HEK293 (cell line): ENCODE measurements around the gene ZDHHC8.

Source experiments
- CTCF ChIA-PET: fragments of 350-600 bp; formaldehyde crosslinking; extraction: SDS; loops from one replicate; lab custom pipeline; 2021; ENCODE audit warnings: antibody characterized with exemption; lab: Yijun Ruan, JAX
- POLR2A ChIA-PET: fragments of 300-600 bp; formaldehyde crosslinking; extraction: SDS; loops from one replicate; lab custom pipeline; 2020; ENCODE audit warnings: antibody characterized with exemption, inconsistent platforms; lab: Yijun Ruan, JAX
- H3K27ac ChIP-seq: fragments of 200-500 bp; sonication (Bioruptor generic); 2 replicates; pipeline ENCODE4 v1.5.1; 2014; ENCODE audit warnings: low read depth, low read length, control low read depth, inconsistent platforms; ENCODE audit errors: extremely low read depth
- H3K36me3 ChIP-seq, 2 experiments: fragments of 200-500 bp in 1 of 2; sonication (Bioruptor generic) in 1 of 2; 1 replicate in 1 of 2; 2 replicates in 1 of 2; pipeline ENCODE4 v1.5.1; 2014 to 2017; ENCODE audit warnings: inconsistent platforms in 2 of 2, low read length in 2 of 2; ENCODE audit not compliant: control insufficient read depth in 2 of 2, insufficient read depth in 1 of 2
- H3K4me1 ChIP-seq: fragments of 200-500 bp; sonication (Bioruptor generic); 2 replicates; pipeline ENCODE4 v1.5.1; 2014; ENCODE audit warnings: mild to moderate bottlenecking, low read length, inconsistent platforms; ENCODE audit not compliant: control insufficient read depth, insufficient read depth
- H3K4me3 ChIP-seq: 2 replicates; pipeline ENCODE4 v1.5.1; 2011; ENCODE audit warnings: low read depth, mild to moderate bottlenecking, control low read depth, low read length, moderate library complexity
- H3K9me3 ChIP-seq: fragments of 200-500 bp; sonication (Bioruptor generic); 2 replicates; pipeline ENCODE4 v1.5.1; 2014; ENCODE audit warnings: low read depth, low read length, inconsistent platforms; ENCODE audit not compliant: control insufficient read depth, insufficient read depth
- BCL11A ChIP-seq: fragments of 450-650 bp; formaldehyde crosslinking; IDR thresholded peaks from 2 replicates; pipeline ENCODE4 v1.5.1; 2016; ENCODE audit warnings: low read depth, missing biosample characterization, missing genetic modification characterization
- GLIS1 ChIP-seq: fragments of 450-650 bp; formaldehyde crosslinking; IDR thresholded peaks from 2 replicates; pipeline ENCODE4 v1.5.1; 2016; ENCODE audit warnings: missing biosample characterization, missing genetic modification characterization
- IKZF3 ChIP-seq: fragments of 450-650 bp; IDR thresholded peaks from 2 replicates; pipeline ENCODE4 v1.5.0; 2018; ENCODE audit warnings: missing biosample characterization, mild to moderate bottlenecking, missing genetic modification characterization, moderate library complexity
- KLF8 ChIP-seq: fragments of 450-650 bp; formaldehyde crosslinking; IDR thresholded peaks from 2 replicates; pipeline ENCODE4 v1.5.1; 2016; ENCODE audit warnings: missing biosample characterization, missing genetic modification characterization
- MZF1 ChIP-seq: fragments of 450-650 bp; formaldehyde crosslinking; IDR thresholded peaks from 2 replicates; pipeline ENCODE4 v1.5.1; 2017; ENCODE audit warnings: missing biosample characterization, missing genetic modification characterization, borderline replicate concordance
- PRDM1 ChIP-seq: fragments of 450-650 bp; formaldehyde crosslinking; IDR thresholded peaks from 2 replicates; pipeline ENCODE4; 2016; ENCODE audit warnings: missing biosample characterization, missing genetic modification characterization
- ZBTB10 ChIP-seq: fragments of 450-650 bp; formaldehyde crosslinking; IDR thresholded peaks from 2 replicates; pipeline ENCODE4 v1.5.1; 2016; ENCODE audit warnings: missing biosample characterization, missing genetic modification characterization
- ZBTB17 ChIP-seq: fragments of 450-650 bp; formaldehyde crosslinking; IDR thresholded peaks from 2 replicates; pipeline ENCODE4 v1.5.1; 2016; ENCODE audit warnings: missing biosample characterization, missing genetic modification characterization
- ZBTB44 ChIP-seq: fragments of 450-650 bp; IDR thresholded peaks from 2 replicates; pipeline ENCODE4 v1.5.1; 2018; ENCODE audit warnings: missing biosample characterization, mild to moderate bottlenecking, missing genetic modification characterization
- ZIC2 ChIP-seq: fragments of 450-650 bp; formaldehyde crosslinking; IDR thresholded peaks from 2 replicates; pipeline ENCODE4 v1.5.1; 2016; ENCODE audit warnings: missing biosample characterization, missing genetic modification characterization
- ZNF18 ChIP-seq: fragments of 450-650 bp; formaldehyde crosslinking; IDR thresholded peaks from 2 replicates; pipeline ENCODE4 v1.5.1; 2016; ENCODE audit warnings: missing biosample characterization, missing genetic modification characterization
- ZNF2 ChIP-seq: fragments of 450-650 bp; formaldehyde crosslinking; IDR thresholded peaks from 2 replicates; pipeline ENCODE4 v1.5.1; 2016; ENCODE audit warnings: missing biosample characterization, missing genetic modification characterization
- ZNF366 ChIP-seq: fragments of 450-650 bp; formaldehyde crosslinking; conservative IDR thresholded peaks from 2 replicates; pipeline ENCODE4 v1.5.1; 2016; ENCODE audit warnings: missing biosample characterization, missing genetic modification characterization
- ZNF416 ChIP-seq: fragments of 450-650 bp; formaldehyde crosslinking; IDR thresholded peaks from 2 replicates; pipeline ENCODE4 v1.5.1; 2016; ENCODE audit warnings: missing biosample characterization, missing genetic modification characterization
- ZNF449 ChIP-seq: fragments of 450-650 bp; formaldehyde crosslinking; IDR thresholded peaks from 2 replicates; pipeline ENCODE4 v1.5.1; 2017; ENCODE audit warnings: missing biosample characterization, mild to moderate bottlenecking, missing genetic modification characterization, moderate library complexity
- ZNF654 ChIP-seq: fragments of 450-650 bp; formaldehyde crosslinking; IDR thresholded peaks from 2 replicates; pipeline ENCODE4 v1.5.1; 2016; ENCODE audit warnings: low read depth, missing biosample characterization, missing genetic modification characterization
- ZNF76 ChIP-seq: fragments of 450-650 bp; formaldehyde crosslinking; IDR thresholded peaks from 2 replicates; pipeline ENCODE4; 2016; ENCODE audit warnings: low read depth, missing biosample characterization, missing genetic modification characterization, borderline replicate concordance
- ZNF792 ChIP-seq: fragments of 450-650 bp; formaldehyde crosslinking; IDR thresholded peaks from 2 replicates; pipeline ENCODE4 v1.5.1; 2016; ENCODE audit warnings: missing biosample characterization, missing genetic modification characterization
- TF ChIP-seq, protein P1 (sequence below): fragments of 450-650 bp; formaldehyde crosslinking; IDR thresholded peaks from 2 replicates; pipeline ENCODE4 v1.5.1; 2016; ENCODE audit warnings: missing biosample characterization, missing genetic modification characterization
- TF ChIP-seq, protein P2 (sequence below): sonication (generic); formaldehyde crosslinking; IDR thresholded peaks from 2 replicates; pipeline ENCODE4 v1.8.1; 2022; ENCODE audit warnings: mild to moderate bottlenecking, moderate library complexity, missing genetic modification reagents
- TF ChIP-seq, protein P3 (sequence below): fragments of 450-650 bp; formaldehyde crosslinking; IDR thresholded peaks from 2 replicates; pipeline ENCODE4 v1.5.1; 2016; ENCODE audit warnings: missing biosample characterization, missing genetic modification characterization
- TF ChIP-seq, protein P4 (sequence below): fragments of 450-650 bp; formaldehyde crosslinking; IDR thresholded peaks from 2 replicates; pipeline ENCODE4 v1.5.1; 2016; ENCODE audit warnings: missing biosample characterization, missing genetic modification characterization

The ZDHHC8 gene

GRCh38 chr22:20128902-20129746, 2.5 kb upstream of the ZDHHC8 start:
- peaks cover 0 to 48% of the 10 kb centered on the region in 2 experiments; a peak in 1 of 3 replicates for H3K36me3 ChIP-seq
- POLR2A ChIA-PET, result interaction anchor here (0.7 to 4.9 kb wide), 2 partner anchors 10 to 18 kb away, joined by 5 to 62 read pairs; partner anchors contain the start of genes RANBP1 and TRMT2A
- TF ChIP-seq MZF1 (tag by site-specific recombination) (no peak; the same call in none of the 2 replicates), IKZF3 (tag by site-specific recombination) (peak; percentile 96), ZIC2 (peak; percentile 48; the same call in 1 of the 2 replicates), ZBTB17 (peak; percentile 62), ZBTB44 (tag by site-specific recombination) (peak; percentile 99), ZNF416 (tag by site-specific recombination) (no peak), ZNF449 (tag by site-specific recombination) (no peak), ZNF366 (tag by site-specific recombination) (no peak), ZNF2 (peak; percentile 32), ZNF76 (peak; percentile 46; the same call in 1 of the 2 replicates), PRDM1 (peak; percentile 86), KLF8 (0 out of 2 replicates have a peak, but pooled peaks have one; percentile 26), GLIS1 (tag by site-specific recombination) (peak; percentile 95), ZNF654 (tag by site-specific recombination) (peak; percentile 90), ZNF18 (tag by site-specific recombination) (no peak), BCL11A (no peak), ZBTB10 (tag by site-specific recombination) (peak; percentile 35; the same call in 1 of the 2 replicates), ZNF792 (tag by site-specific recombination) (no peak)
- TF ChIP-seq, protein P1, sequence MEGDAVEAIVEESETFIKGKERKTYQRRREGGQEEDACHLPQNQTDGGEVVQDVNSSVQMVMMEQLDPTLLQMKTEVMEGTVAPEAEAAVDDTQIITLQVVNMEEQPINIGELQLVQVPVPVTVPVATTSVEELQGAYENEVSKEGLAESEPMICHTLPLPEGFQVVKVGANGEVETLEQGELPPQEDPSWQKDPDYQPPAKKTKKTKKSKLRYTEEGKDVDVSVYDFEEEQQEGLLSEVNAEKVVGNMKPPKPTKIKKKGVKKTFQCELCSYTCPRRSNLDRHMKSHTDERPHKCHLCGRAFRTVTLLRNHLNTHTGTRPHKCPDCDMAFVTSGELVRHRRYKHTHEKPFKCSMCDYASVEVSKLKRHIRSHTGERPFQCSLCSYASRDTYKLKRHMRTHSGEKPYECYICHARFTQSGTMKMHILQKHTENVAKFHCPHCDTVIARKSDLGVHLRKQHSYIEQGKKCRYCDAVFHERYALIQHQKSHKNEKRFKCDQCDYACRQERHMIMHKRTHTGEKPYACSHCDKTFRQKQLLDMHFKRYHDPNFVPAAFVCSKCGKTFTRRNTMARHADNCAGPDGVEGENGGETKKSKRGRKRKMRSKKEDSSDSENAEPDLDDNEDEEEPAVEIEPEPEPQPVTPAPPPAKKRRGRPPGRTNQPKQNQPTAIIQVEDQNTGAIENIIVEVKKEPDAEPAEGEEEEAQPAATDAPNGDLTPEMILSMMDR (tag by site-specific recombination), result peak; percentile 90
- TF ChIP-seq, protein P2, sequence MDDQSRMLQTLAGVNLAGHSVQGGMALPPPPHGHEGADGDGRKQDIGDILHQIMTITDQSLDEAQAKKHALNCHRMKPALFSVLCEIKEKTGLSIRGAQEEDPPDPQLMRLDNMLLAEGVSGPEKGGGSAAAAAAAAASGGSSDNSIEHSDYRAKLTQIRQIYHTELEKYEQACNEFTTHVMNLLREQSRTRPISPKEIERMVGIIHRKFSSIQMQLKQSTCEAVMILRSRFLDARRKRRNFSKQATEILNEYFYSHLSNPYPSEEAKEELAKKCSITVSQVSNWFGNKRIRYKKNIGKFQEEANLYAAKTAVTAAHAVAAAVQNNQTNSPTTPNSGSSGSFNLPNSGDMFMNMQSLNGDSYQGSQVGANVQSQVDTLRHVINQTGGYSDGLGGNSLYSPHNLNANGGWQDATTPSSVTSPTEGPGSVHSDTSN, result no peak
- TF ChIP-seq, protein P3, sequence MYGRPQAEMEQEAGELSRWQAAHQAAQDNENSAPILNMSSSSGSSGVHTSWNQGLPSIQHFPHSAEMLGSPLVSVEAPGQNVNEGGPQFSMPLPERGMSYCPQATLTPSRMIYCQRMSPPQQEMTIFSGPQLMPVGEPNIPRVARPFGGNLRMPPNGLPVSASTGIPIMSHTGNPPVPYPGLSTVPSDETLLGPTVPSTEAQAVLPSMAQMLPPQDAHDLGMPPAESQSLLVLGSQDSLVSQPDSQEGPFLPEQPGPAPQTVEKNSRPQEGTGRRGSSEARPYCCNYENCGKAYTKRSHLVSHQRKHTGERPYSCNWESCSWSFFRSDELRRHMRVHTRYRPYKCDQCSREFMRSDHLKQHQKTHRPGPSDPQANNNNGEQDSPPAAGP, result peak; percentile 59
- TF ChIP-seq, protein P4, sequence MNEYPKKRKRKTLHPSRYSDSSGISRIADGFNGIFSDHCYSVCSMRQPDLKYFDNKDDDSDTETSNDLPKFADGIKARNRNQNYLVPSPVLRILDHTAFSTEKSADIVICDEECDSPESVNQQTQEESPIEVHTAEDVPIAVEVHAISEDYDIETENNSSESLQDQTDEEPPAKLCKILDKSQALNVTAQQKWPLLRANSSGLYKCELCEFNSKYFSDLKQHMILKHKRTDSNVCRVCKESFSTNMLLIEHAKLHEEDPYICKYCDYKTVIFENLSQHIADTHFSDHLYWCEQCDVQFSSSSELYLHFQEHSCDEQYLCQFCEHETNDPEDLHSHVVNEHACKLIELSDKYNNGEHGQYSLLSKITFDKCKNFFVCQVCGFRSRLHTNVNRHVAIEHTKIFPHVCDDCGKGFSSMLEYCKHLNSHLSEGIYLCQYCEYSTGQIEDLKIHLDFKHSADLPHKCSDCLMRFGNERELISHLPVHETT (tag by site-specific recombination), result peak; percentile 43; the same call in 1 of the 2 replicates

More at GRCh38 chr22:20128902-20129746, 2.5 kb upstream of the ZDHHC8 start:
- CTCF ChIA-PET, result interaction anchor here (1.4 to 1.8 kb wide), 4 partner anchors 9 to 157 kb away, joined by 3 to 7 read pairs (median 6); partner anchors contain the start of gene TRMT2A
- H3K27ac ChIP-seq, result no peak overlapping the region; the same call in 1 of the 2 replicates
- no peak overlapping the region for H3K4me3 ChIP-seq
- peaks cover 3% of the 10 kb centered on the region; the same call in 1 of the 2 replicates for H3K4me1 ChIP-seq
- H3K9me3 ChIP-seq, result no peaks in the 10 kb centered on the region
